HG03025 (cell line): Measurements from ENCODE around the gene SAA4.
"Not testable (repeated sequence)": the region's sequence is repeated elsewhere in the genome, so short reads cannot be mapped to it uniquely, and the experiment has no call there.

ENCODE experiments used
- ATAC-seq: cut with Tn5 transposase; IDR thresholded peaks from one replicate; pipeline ENCODE4 v1.9.1; 2021; ENCODE audit warnings: mild to moderate bottlenecking, moderate library complexity; ENCODE audit not compliant: unreplicated experiment, low FRiP score

The SAA4 gene

GRCh38 chr11:18191376-18191775 is 45.2 kb downstream of the SAA4 start:
- ATAC-seq, result no peak

- ATAC-seq, result not testable (repeated sequence)
These were observed 46.9 kb downstream of the SAA4 start for GRCh38 chr11:18189476-18190245.

GRCh38 chr11:18188796-18189195 is 47.8 kb downstream of the SAA4 start:
- no peak for ATAC-seq
